Endothelial cell (in vitro differentiated cells): ENCODE results near the gene ZNF791. TPM values are rescaled to one million over a fixed set of nuclear protein-coding genes. Genes with fewer than 3 reads are reported as not detected.
"Not testable (repeated sequence)": the region's sequence is repeated elsewhere in the genome, so short reads cannot be mapped to it uniquely, and the experiment has no call there.

ENCODE experiments used
- DNase-seq: peaks from one replicate; pipeline ENCODE4 v3.0.0; 2021; ENCODE audit warnings: low spot score
- H3K27ac Mint-ChIP-seq: one replicate; pipeline ENCODE4 v1.8.0; 2021; ENCODE audit warnings: mixed read lengths, inconsistent platforms; ENCODE audit not compliant: unreplicated experiment
- H3K27me3 Mint-ChIP-seq: one replicate; pipeline ENCODE4 v1.8.0; 2021; ENCODE audit warnings: mild to moderate bottlenecking, moderate library complexity, mixed read lengths, inconsistent platforms; ENCODE audit not compliant: unreplicated experiment
- H3K36me3 Mint-ChIP-seq: one replicate; pipeline ENCODE4 v1.8.0; 2021; ENCODE audit warnings: mild to moderate bottlenecking, low read depth, mixed read lengths, inconsistent platforms; ENCODE audit not compliant: unreplicated experiment
- H3K4me1 Mint-ChIP-seq: one replicate; pipeline ENCODE4 v1.8.0; 2021; ENCODE audit warnings: mild to moderate bottlenecking, mixed read lengths, inconsistent platforms; ENCODE audit not compliant: unreplicated experiment
- H3K4me3 Mint-ChIP-seq: one replicate; pipeline ENCODE4 v1.8.0; 2021; ENCODE audit warnings: mild to moderate bottlenecking, mixed read lengths, inconsistent platforms; ENCODE audit not compliant: unreplicated experiment
- H3K9me3 Mint-ChIP-seq: one replicate; pipeline ENCODE4 v1.8.0; 2021; ENCODE audit warnings: mixed read lengths, inconsistent platforms; ENCODE audit not compliant: unreplicated experiment
- total RNA-seq: library from RNA; stranded (reverse); fragmentation: NEBNext Ultra II Directional; extraction: Animal tissue kit (Norgen Biotek cat#: 25700); gene quantifications from one replicate; pipeline ENCODE4 v1.2.1, GENCODE V29; 2021; ENCODE audit not compliant: unreplicated experiment
- TF ChIP-seq, protein P1 (sequence below): fragments of 200-600 bp; sonication (generic); IDR thresholded peaks from one replicate; pipeline ENCODE4 v1.5.0; 2021; ENCODE audit warnings: antibody characterized with exemption; ENCODE audit not compliant: unreplicated experiment

ZNF791 gene
- total RNA-seq, 1 donor from 2014 or later: 29.3 TPM

DNA sequence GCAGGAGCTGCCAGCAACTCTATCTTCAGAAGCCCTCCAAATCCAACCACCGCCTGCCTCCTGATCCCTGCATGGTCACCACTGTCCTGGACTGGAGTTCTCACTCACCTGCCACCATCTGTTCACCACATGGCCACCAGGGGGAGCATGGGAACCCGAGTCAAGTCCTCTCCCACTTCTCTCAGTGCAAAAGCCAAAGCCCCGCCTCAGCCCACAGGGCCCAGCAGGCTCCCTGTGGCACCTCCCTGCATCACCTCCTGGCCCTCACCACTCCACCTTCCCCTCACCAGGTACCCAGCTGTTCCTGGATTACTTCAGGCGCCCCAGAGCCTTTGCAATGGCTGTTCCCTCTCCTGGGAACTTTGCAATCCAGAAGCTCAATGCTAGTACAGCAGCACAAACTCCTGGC is 65.7 kb downstream of the ZNF791 start:
- peak overlapping the region; percentile 42 for H3K27ac Mint-ChIP-seq
- TF ChIP-seq, protein P1, sequence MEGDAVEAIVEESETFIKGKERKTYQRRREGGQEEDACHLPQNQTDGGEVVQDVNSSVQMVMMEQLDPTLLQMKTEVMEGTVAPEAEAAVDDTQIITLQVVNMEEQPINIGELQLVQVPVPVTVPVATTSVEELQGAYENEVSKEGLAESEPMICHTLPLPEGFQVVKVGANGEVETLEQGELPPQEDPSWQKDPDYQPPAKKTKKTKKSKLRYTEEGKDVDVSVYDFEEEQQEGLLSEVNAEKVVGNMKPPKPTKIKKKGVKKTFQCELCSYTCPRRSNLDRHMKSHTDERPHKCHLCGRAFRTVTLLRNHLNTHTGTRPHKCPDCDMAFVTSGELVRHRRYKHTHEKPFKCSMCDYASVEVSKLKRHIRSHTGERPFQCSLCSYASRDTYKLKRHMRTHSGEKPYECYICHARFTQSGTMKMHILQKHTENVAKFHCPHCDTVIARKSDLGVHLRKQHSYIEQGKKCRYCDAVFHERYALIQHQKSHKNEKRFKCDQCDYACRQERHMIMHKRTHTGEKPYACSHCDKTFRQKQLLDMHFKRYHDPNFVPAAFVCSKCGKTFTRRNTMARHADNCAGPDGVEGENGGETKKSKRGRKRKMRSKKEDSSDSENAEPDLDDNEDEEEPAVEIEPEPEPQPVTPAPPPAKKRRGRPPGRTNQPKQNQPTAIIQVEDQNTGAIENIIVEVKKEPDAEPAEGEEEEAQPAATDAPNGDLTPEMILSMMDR: peak; percentile 85

DNA sequence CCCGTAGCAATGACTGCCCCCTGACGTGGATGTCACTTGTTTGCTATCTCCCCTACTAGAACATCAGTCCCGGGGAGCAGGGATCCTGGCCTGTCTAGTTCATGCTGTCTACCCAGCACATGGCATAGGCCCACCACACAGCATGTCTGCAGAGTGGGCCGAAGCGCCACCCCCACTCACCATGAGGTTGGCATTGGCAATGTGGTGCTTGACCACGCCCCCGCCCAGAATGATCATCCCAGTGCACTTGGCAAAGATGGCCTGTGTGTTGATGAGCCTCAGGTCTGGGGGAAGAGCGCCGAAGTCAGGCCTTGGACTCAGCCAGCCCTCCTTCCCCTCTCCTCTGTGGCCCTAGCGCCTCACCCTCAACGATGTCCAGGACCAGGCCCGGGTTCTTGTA is 66.2 kb downstream of the ZNF791 start:
- Mint-ChIP-seq H3K36me3 (peaks cover 38% of the 10 kb centered on the region), H3K4me3 (peak overlapping the region; percentile 66), H3K4me1 (peaks cover 18% of the 10 kb centered on the region), H3K27me3 (peaks cover 22% of the 10 kb centered on the region), H3K27ac (no peak overlapping the region), H3K9me3 (no peaks in the 10 kb centered on the region)
- TF ChIP-seq, protein P1: no peak
- DNase-seq: no peak

More for the DNA sequence above, 65.7 kb downstream of the ZNF791 start:
- Mint-ChIP-seq H3K27me3 (peaks cover 24% of the 10 kb centered on the region), H3K9me3 (no peaks in the 10 kb centered on the region), H3K4me3 (peak overlapping the region; percentile 66), H3K36me3 (peaks cover 40% of the 10 kb centered on the region), H3K4me1 (peaks cover 20% of the 10 kb centered on the region)
- DNase-seq: peak; percentile 92

DNA sequence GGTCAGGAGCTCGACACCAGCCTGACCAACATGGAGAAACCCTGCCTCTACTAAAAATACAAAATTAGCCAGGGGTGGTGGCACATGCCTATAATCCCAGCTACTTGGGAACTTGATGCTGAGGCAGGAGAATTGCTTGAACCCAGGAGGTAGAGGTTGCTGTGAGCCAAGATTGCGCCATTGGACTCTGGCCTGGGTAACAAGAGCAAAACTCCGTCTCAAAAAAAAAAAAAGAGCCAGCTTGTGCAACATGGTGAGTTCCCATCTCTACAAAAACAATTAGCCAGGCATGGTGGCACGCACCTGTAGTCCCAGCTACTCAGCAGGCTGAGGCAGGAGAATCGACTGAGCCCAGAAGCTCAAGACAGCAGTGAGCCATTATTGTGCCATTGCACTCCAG is 67.3 kb downstream of the ZNF791 start:
- Mint-ChIP-seq H3K27me3 (peaks cover 25% of the 10 kb centered on the region), H3K4me1 (peaks cover 16% of the 10 kb centered on the region), H3K36me3 (peaks cover 33% of the 10 kb centered on the region)
- not testable (repeated sequence) for H3K9me3 Mint-ChIP-seq, H3K27ac Mint-ChIP-seq, DNase-seq, H3K4me3 Mint-ChIP-seq

DNA sequence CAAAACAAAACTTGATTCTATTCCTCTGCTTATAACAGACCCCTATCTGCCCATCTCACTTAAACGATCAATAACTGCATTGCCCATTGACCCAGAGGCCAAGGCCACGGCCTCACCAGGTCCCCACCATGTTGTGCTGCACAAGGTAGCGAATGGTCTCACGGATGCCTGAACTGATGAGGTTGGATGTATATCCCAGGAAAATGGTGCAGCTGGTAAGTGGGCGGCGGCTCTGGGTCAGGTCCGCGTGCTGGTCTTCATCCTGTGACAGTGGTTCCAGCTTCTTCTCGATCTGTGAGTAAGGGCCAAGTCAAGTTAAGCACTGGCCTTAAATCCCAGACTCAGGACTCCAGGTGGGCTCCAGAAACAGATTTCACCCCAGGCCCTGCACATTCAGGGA is 69.3 kb downstream of the ZNF791 start:
- no peak for DNase-seq
- H3K4me3 Mint-ChIP-seq: peak overlapping the region; percentile 76
- no peaks in the 10 kb centered on the region for H3K9me3 Mint-ChIP-seq
- peaks cover 21% of the 10 kb centered on the region for H3K27me3 Mint-ChIP-seq
- peaks cover 21% of the 10 kb centered on the region for H3K36me3 Mint-ChIP-seq
- peaks cover 6% of the 10 kb centered on the region for H3K4me1 Mint-ChIP-seq
- H3K27ac Mint-ChIP-seq: peak overlapping the region; percentile 57
- TF ChIP-seq, protein P1: no peak

DNA sequence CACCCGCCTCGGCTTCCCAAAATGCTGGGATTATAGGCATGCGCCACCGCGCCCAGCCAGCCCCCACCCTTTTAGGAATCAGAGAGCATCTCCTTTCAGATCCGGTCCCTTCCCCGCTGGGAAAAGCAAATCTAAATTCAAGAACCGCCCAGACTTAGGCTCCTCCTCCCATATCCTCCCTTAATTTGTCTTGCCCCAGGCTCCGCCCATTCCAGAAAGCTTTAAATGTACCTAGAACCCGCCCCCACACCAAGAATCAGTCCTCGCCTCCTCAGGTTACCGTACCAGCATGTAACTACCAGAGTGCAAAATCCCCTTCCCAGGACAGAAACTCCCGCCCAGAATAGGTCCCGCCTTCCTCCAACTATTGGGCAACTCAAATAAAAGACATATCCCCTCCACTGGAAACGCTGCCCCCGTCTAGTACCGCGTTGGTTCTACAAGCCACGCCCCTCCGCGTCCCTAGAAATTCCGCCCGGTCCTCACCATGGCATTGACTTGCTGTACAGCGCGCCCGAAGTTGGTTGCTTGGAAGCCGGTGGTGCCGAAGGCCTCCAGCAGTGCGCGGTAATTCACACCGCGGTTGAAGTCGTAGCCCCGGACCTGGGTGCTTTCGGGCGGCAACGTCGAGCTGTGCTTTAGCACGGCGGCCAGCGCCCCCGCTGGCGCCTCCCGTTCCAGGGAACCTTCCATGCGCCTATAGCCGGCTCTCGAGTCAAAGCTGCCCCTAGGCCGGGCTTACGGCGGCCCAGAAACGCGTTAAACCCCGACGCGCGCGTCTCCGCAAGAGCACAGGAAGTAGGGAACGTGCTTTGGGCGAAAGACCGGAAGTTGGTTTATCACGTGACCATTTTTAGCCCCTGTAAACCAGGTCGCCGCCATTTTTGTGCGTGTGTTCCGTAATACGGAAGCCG is 70.6 kb downstream of the ZNF791 start, which contains the start of gene DHPS:
Gene DHPS, minus strand, starts transcription at position 807 of the 914 bp plus-strand sequence. Its CDS starts 114 bp downstream, at position 693.
- peaks cover 25% of the 10 kb centered on the region for H3K27me3 Mint-ChIP-seq
- H3K27ac Mint-ChIP-seq: peak within 1 kb of the TSS; percentile 96
- peaks cover 20% of the 10 kb centered on the region for H3K36me3 Mint-ChIP-seq
- H3K4me1 Mint-ChIP-seq: peaks cover 6% of the 10 kb centered on the region
- H3K4me3 Mint-ChIP-seq: peak within 1 kb of the TSS; percentile 95
- DNase-seq: peak; percentile 85
- H3K9me3 Mint-ChIP-seq: no peaks in the 10 kb centered on the region
- TF ChIP-seq, protein P1: no peak

Other genes with a start within 250 kb of the ZNF791 start
- 4.0 TPM for gene ZNF442, start 245.2 kb upstream of the ZNF791 start, total RNA-seq
- 4.9 TPM for gene ZNF799, start 209.6 kb upstream of the ZNF791 start, total RNA-seq
- gene ZNF443, start 169.9 kb upstream of the ZNF791 start, total RNA-seq: 7.3 TPM
- gene ZNF709, start 126.1 kb upstream of the ZNF791 start, total RNA-seq: 6.6 TPM
- 18.8 TPM for gene ZNF564, start 59.4 kb upstream of the ZNF791 start, total RNA-seq
- 11.9 TPM for gene ZNF490, start 107 bp upstream of the ZNF791 start, total RNA-seq
- gene MAN2B1, start 55.8 kb downstream of the ZNF791 start, total RNA-seq: 98.4 TPM
- gene WDR83, start 55.9 kb downstream of the ZNF791 start, total RNA-seq: 13.2 TPM
- 55.3 TPM for gene DHPS, start 71.0 kb downstream of the ZNF791 start, total RNA-seq
- gene GNG14, start 77.1 kb downstream of the ZNF791 start, total RNA-seq: not detected
- gene FBXW9, start 85.7 kb downstream of the ZNF791 start, total RNA-seq: 8.0 TPM
- gene TNPO2, start 113.0 kb downstream of the ZNF791 start, total RNA-seq: 68.1 TPM
- gene TRIR, start 123.8 kb downstream of the ZNF791 start, total RNA-seq: 176 TPM
- 77.9 TPM for gene GET3, start 126.6 kb downstream of the ZNF791 start, total RNA-seq
- not detected for gene BEST2, start 140.9 kb downstream of the ZNF791 start, total RNA-seq
- 30.3 TPM for gene HOOK2, start 164.6 kb downstream of the ZNF791 start, total RNA-seq
- gene JUNB, start 180.6 kb downstream of the ZNF791 start, total RNA-seq: 20.6 TPM
- 215 TPM for gene PRDX2, start 190.9 kb downstream of the ZNF791 start, total RNA-seq
- 14.2 TPM for gene THSD8, start 191.1 kb downstream of the ZNF791 start, total RNA-seq
- gene RNASEH2A, start 195.7 kb downstream of the ZNF791 start, total RNA-seq: 26.9 TPM
- gene RTBDN, start 223.7 kb downstream of the ZNF791 start, total RNA-seq: not detected
- gene MAST1, start 227.6 kb downstream of the ZNF791 start, total RNA-seq: 4.1 TPM